ENCODE measurements around the gene RHOT1.
"Not testable (repeated sequence)": the region's sequence is repeated elsewhere in the genome, so short reads cannot be mapped to it uniquely, and the experiment has no call there.

The RHOT1 gene

GRCh38 chr17:32110596-32110995 lies 31.7 kb upstream of the RHOT1 start:
- no peaks in the 10 kb centered on the region for H3K36me3 ChIP-seq (ENCODE audit: control insufficient read depth, insufficient read depth, low read length)
- H3K9ac ChIP-seq (ENCODE audit: low read depth, low read length) = no peak overlapping the region
- H3K9me3 ChIP-seq (ENCODE audit: control insufficient read depth, insufficient read depth, low read length) = no peaks in the 10 kb centered on the region
- H3K27ac ChIP-seq (ENCODE audit: low read depth, low read length) = peak overlapping the region; percentile 6
- no peak overlapping the region for H3K4me3 ChIP-seq (ENCODE audit: low read depth, low read length)
- peaks cover 16% of the 10 kb centered on the region for H3K4me1 ChIP-seq (ENCODE audit: control insufficient read depth, insufficient read depth, low read length)
- H3K27me3 ChIP-seq (ENCODE audit: control insufficient read depth, insufficient read depth, low read length) = no peaks in the 10 kb centered on the region

- no peak overlapping the region for H3K4me3 ChIP-seq (ENCODE audit: low read depth, low read length)
- H3K9me3 ChIP-seq (ENCODE audit: control insufficient read depth, insufficient read depth, low read length) = no peaks in the 10 kb centered on the region
- H3K9ac ChIP-seq (ENCODE audit: low read depth, low read length) = no peak overlapping the region
- H3K27ac ChIP-seq (ENCODE audit: low read depth, low read length) = no peak overlapping the region
- H3K27me3 ChIP-seq (ENCODE audit: control insufficient read depth, insufficient read depth, low read length) = no peaks in the 10 kb centered on the region
- peaks cover 16% of the 10 kb centered on the region for H3K4me1 ChIP-seq (ENCODE audit: control insufficient read depth, insufficient read depth, low read length)
- H3K36me3 ChIP-seq (ENCODE audit: control insufficient read depth, insufficient read depth, low read length) = no peaks in the 10 kb centered on the region
These were observed 31.0 kb upstream of the RHOT1 start for GRCh38 chr17:32111141-32111771.

GRCh38 chr17:32112416-32112815 lies 29.9 kb upstream of the RHOT1 start:
- Histone ChIP-seq H3K9me3 (ENCODE audit: control insufficient read depth, insufficient read depth, low read length) (no peaks in the 10 kb centered on the region), H3K4me1 (ENCODE audit: control insufficient read depth, insufficient read depth, low read length) (peaks cover 16% of the 10 kb centered on the region), H3K27me3 (ENCODE audit: control insufficient read depth, insufficient read depth, low read length) (no peaks in the 10 kb centered on the region), H3K36me3 (ENCODE audit: control insufficient read depth, insufficient read depth, low read length) (no peaks in the 10 kb centered on the region), H3K9ac (ENCODE audit: low read depth, low read length) (no peak overlapping the region), H3K27ac (ENCODE audit: low read depth, low read length) (no peak overlapping the region), H3K4me3 (ENCODE audit: low read depth, low read length) (no peak overlapping the region)

- Histone ChIP-seq H3K27ac (ENCODE audit: low read depth, low read length) (no peak overlapping the region), H3K27me3 (ENCODE audit: control insufficient read depth, insufficient read depth, low read length) (no peaks in the 10 kb centered on the region), H3K36me3 (ENCODE audit: control insufficient read depth, insufficient read depth, low read length) (no peaks in the 10 kb centered on the region), H3K4me3 (ENCODE audit: low read depth, low read length) (no peak overlapping the region), H3K9me3 (ENCODE audit: control insufficient read depth, insufficient read depth, low read length) (no peaks in the 10 kb centered on the region), H3K9ac (ENCODE audit: low read depth, low read length) (no peak overlapping the region), H3K4me1 (ENCODE audit: control insufficient read depth, insufficient read depth, low read length) (peaks cover 9% of the 10 kb centered on the region; the same call in 1 of the 2 replicates)
These were observed 27.8 kb upstream of the RHOT1 start for GRCh38 chr17:32114536-32114935.

- not testable (repeated sequence) for H3K4me1 ChIP-seq (ENCODE audit: control insufficient read depth, insufficient read depth, low read length); H3K4me3 ChIP-seq (ENCODE audit: low read depth, low read length)
These were observed 26.8 kb upstream of the RHOT1 start for GRCh38 chr17:32115546-32115945.

GRCh38 chr17:32116937-32117336 lies 25.4 kb upstream of the RHOT1 start:
- H3K4me3 ChIP-seq (ENCODE audit: low read depth, low read length) = no peak overlapping the region
- no peaks in the 10 kb centered on the region for H3K9me3 ChIP-seq (ENCODE audit: control insufficient read depth, insufficient read depth, low read length)
- no peaks in the 10 kb centered on the region for H3K4me1 ChIP-seq (ENCODE audit: control insufficient read depth, insufficient read depth, low read length)
- H3K27ac ChIP-seq (ENCODE audit: low read depth, low read length) = no peak overlapping the region
- no peak overlapping the region for H3K9ac ChIP-seq (ENCODE audit: low read depth, low read length)
- no peaks in the 10 kb centered on the region for H3K36me3 ChIP-seq (ENCODE audit: control insufficient read depth, insufficient read depth, low read length)
- no peaks in the 10 kb centered on the region for H3K27me3 ChIP-seq (ENCODE audit: control insufficient read depth, insufficient read depth, low read length)

More at GRCh38 chr17:32115546-32115945, 26.8 kb upstream of the RHOT1 start:
- not testable (repeated sequence) for H3K36me3 ChIP-seq (ENCODE audit: control insufficient read depth, insufficient read depth, low read length); H3K9me3 ChIP-seq (ENCODE audit: control insufficient read depth, insufficient read depth, low read length); H3K9ac ChIP-seq (ENCODE audit: low read depth, low read length); H3K27me3 ChIP-seq (ENCODE audit: control insufficient read depth, insufficient read depth, low read length); H3K27ac ChIP-seq (ENCODE audit: low read depth, low read length)

GRCh38 chr17:32117399-32117798 lies 24.9 kb upstream of the RHOT1 start:
- Histone ChIP-seq H3K27me3 (ENCODE audit: control insufficient read depth, insufficient read depth, low read length) (no peaks in the 10 kb centered on the region), H3K4me3 (ENCODE audit: low read depth, low read length) (no peak overlapping the region), H3K36me3 (ENCODE audit: control insufficient read depth, insufficient read depth, low read length) (no peaks in the 10 kb centered on the region), H3K4me1 (ENCODE audit: control insufficient read depth, insufficient read depth, low read length) (no peaks in the 10 kb centered on the region), H3K27ac (ENCODE audit: low read depth, low read length) (no peak overlapping the region), H3K9ac (ENCODE audit: low read depth, low read length) (no peak overlapping the region), H3K9me3 (ENCODE audit: control insufficient read depth, insufficient read depth, low read length) (no peaks in the 10 kb centered on the region)

- not testable (repeated sequence) for H3K4me1 ChIP-seq (ENCODE audit: control insufficient read depth, insufficient read depth, low read length)
These were observed 24.2 kb upstream of the RHOT1 start for GRCh38 chr17:32118088-32118487.

GRCh38 chr17:32118835-32119234 lies 23.5 kb upstream of the RHOT1 start:
- H3K9me3 ChIP-seq (ENCODE audit: control insufficient read depth, insufficient read depth, low read length) = no peaks in the 10 kb centered on the region
- no peak overlapping the region for H3K27ac ChIP-seq (ENCODE audit: low read depth, low read length)
- H3K4me1 ChIP-seq (ENCODE audit: control insufficient read depth, insufficient read depth, low read length) = no peaks in the 10 kb centered on the region
- no peak overlapping the region for H3K9ac ChIP-seq (ENCODE audit: low read depth, low read length)
- H3K36me3 ChIP-seq (ENCODE audit: control insufficient read depth, insufficient read depth, low read length) = no peaks in the 10 kb centered on the region
- H3K27me3 ChIP-seq (ENCODE audit: control insufficient read depth, insufficient read depth, low read length) = no peaks in the 10 kb centered on the region
- H3K4me3 ChIP-seq (ENCODE audit: low read depth, low read length) = no peak overlapping the region

More at GRCh38 chr17:32118088-32118487, 24.2 kb upstream of the RHOT1 start:
- H3K27me3 ChIP-seq (ENCODE audit: control insufficient read depth, insufficient read depth, low read length); H3K9ac ChIP-seq (ENCODE audit: low read depth, low read length); H3K4me3 ChIP-seq (ENCODE audit: low read depth, low read length); H3K27ac ChIP-seq (ENCODE audit: low read depth, low read length); H3K9me3 ChIP-seq (ENCODE audit: control insufficient read depth, insufficient read depth, low read length); H3K36me3 ChIP-seq (ENCODE audit: control insufficient read depth, insufficient read depth, low read length): not testable (repeated sequence)

GRCh38 chr17:32120141-32120540 lies 22.2 kb upstream of the RHOT1 start:
- no peaks in the 10 kb centered on the region for H3K36me3 ChIP-seq (ENCODE audit: control insufficient read depth, insufficient read depth, low read length)

GRCh38 chr17:32120716-32121115 lies 21.6 kb upstream of the RHOT1 start:
- no peak overlapping the region for H3K4me3 ChIP-seq (ENCODE audit: low read depth, low read length)
- no peaks in the 10 kb centered on the region for H3K4me1 ChIP-seq (ENCODE audit: control insufficient read depth, insufficient read depth, low read length)
- no peaks in the 10 kb centered on the region for H3K9me3 ChIP-seq (ENCODE audit: control insufficient read depth, insufficient read depth, low read length)
- no peaks in the 10 kb centered on the region for H3K36me3 ChIP-seq (ENCODE audit: control insufficient read depth, insufficient read depth, low read length)
- H3K9ac ChIP-seq (ENCODE audit: low read depth, low read length) = no peak overlapping the region
- no peak overlapping the region for H3K27ac ChIP-seq (ENCODE audit: low read depth, low read length)
- no peaks in the 10 kb centered on the region for H3K27me3 ChIP-seq (ENCODE audit: control insufficient read depth, insufficient read depth, low read length)

More at GRCh38 chr17:32120141-32120540, 22.2 kb upstream of the RHOT1 start:
- Histone ChIP-seq H3K27me3 (ENCODE audit: control insufficient read depth, insufficient read depth, low read length) (no peaks in the 10 kb centered on the region), H3K27ac (ENCODE audit: low read depth, low read length) (no peak overlapping the region), H3K9me3 (ENCODE audit: control insufficient read depth, insufficient read depth, low read length) (no peaks in the 10 kb centered on the region), H3K4me1 (ENCODE audit: control insufficient read depth, insufficient read depth, low read length) (no peaks in the 10 kb centered on the region), H3K9ac (ENCODE audit: low read depth, low read length) (no peak overlapping the region), H3K4me3 (ENCODE audit: low read depth, low read length) (no peak overlapping the region)

All from HUES48 (cell line).